Body of pancreas (tissue), 4 donors: ENCODE results near the gene FAU. TPM values are rescaled to one million over a fixed set of nuclear protein-coding genes. Genes with fewer than 3 reads are reported as not detected.
"Not testable (repeated sequence)": the region's sequence is repeated elsewhere in the genome, so short reads cannot be mapped to it uniquely, and the experiment has no call there.

Source experiments
- ATAC-seq: fragments of 150-250 bp; one replicate; pipeline ENCODE4 v1.9.1; 2016
- DNase-seq, 4 donors: peaks; one replicate each; pipeline ENCODE4 v3.0.0-alpha.2; 2019
- H3K27ac ChIP-seq, 4 donors: fragments of 200-600 bp; sonication (generic); 1 replicate in 3 of 4; 2 replicates in 1 of 4; pipeline versions ENCODE4 v1.5.1 to v1.6.1; 2016 to 2019; ENCODE audit warnings: mild to moderate bottlenecking in 1 of 4, mixed read lengths in 1 of 4, moderate library complexity in 1 of 4
- H3K27me3 ChIP-seq, 2 donors: fragments of 200-600 bp; sonication (generic); one replicate each; pipeline ENCODE4 v1.6.0; 2016; ENCODE audit warnings: mild to moderate bottlenecking in 1 of 2
- H3K36me3 ChIP-seq, 2 donors: fragments of 200-600 bp; sonication (generic); replicated peaks in 1 of 2; 2 replicates each; pipeline ENCODE4 v1.5.1; 2016; ENCODE audit warnings: low read depth in 2 of 2; ENCODE audit not compliant: insufficient read depth in 1 of 2
- H3K4me1 ChIP-seq: fragments of 200-600 bp; sonication (generic); one replicate; pipeline ENCODE4 v1.6.0; 2016
- H3K4me3 ChIP-seq, 2 donors: fragments of 200-600 bp; sonication (generic); 1 replicate in 1 of 2; 2 replicates in 1 of 2; pipeline ENCODE4 v1.5.1; 2016 to 2019
- H3K9me3 ChIP-seq, 3 donors: fragments of 200-600 bp; sonication (generic); 1 replicate in 2 of 3; 2 replicates in 1 of 3; pipeline ENCODE4 v1.5.1; 2016
- CTCF ChIP-seq, 7 experiments: fragments of 450-650 bp in 4 of 7; fragments of 200-600 bp in 3 of 7; sonication (generic) in 3 of 7; IDR thresholded peaks; one replicate each; pipeline ENCODE4 v1.5.1; 2016 to 2019; ENCODE audit warnings: antibody characterized with exemption in 7 of 7
- POLR2A ChIP-seq, 3 donors: fragments of 450-650 bp; IDR thresholded peaks; one replicate each; pipeline ENCODE4 v1.6.1; 2016; ENCODE audit warnings: antibody characterized with exemption in 3 of 3, mild to moderate bottlenecking in 2 of 3
- WGBS, 2 donors: methylation state at CpG; one replicate each; pipeline ENCODE4 v1.1.5; 2017; 5-methylcytosine and 5-hydroxymethylcytosine counted together
- intact Hi-C: fragments of 100-400 bp; cut with DNase I; formaldehyde crosslinking; loops from one replicate; pipeline ENCODE4 v1.15.1; 2023
- total RNA-seq, 2 donors: library from RNA; depleted of rRNA; stranded (reverse); fragments of >200 nt; gene quantifications; one replicate each; pipeline ENCODE4 v1.1.0, GENCODE V29; 2016

The FAU gene
- total RNA-seq, 2 donors from 2014 or later = 1,320 to 1,355 TPM

GRCh38 chr11:65150509-65151299, 28.8 kb upstream of the FAU start:
- DNase-seq (peak; percentile 90 to 98 (median 95)), ATAC-seq (peak; percentile 89)
- no peak overlapping the region for H3K4me3 ChIP-seq
- TF ChIP-seq POLR2A (IDR thresholded peaks at IDR 0.05) = peak in 2 of 3 donors; percentile 44 to 54
- TF ChIP-seq CTCF (IDR thresholded peaks at IDR 0.05) = peak in 2 of 7 experiments; percentile 8 to 27
- intact Hi-C loops = no loop called here
- no peaks in the 10 kb centered on the region for H3K27me3 ChIP-seq
- peak overlapping the region; percentile 82 to 93 (median 86) for H3K27ac ChIP-seq
- H3K4me1 ChIP-seq = peaks cover 37% of the 10 kb centered on the region
- H3K9me3 ChIP-seq = no peaks in the 10 kb centered on the region
- 22 to 38% methylated on average over 9 to 12 of the region's 12 CpGs for WGBS, 2 donors
- no peaks in the 10 kb centered on the region for H3K36me3 ChIP-seq

GRCh38 chr11:65150131-65150508, 28.2 kb upstream of the FAU start:
- H3K4me3 ChIP-seq, DNase-seq, H3K27me3 ChIP-seq, intact Hi-C loops, H3K36me3 ChIP-seq, ATAC-seq, H3K9me3 ChIP-seq: not testable (repeated sequence)
- peaks cover 43% of the 10 kb centered on the region for H3K4me1 ChIP-seq
- 73 to 85% methylated on average over 10 of the region's 10 CpGs for WGBS, 2 donors
- peak overlapping the region; percentile 32 to 91 (median 82) for H3K27ac ChIP-seq

- DNase-seq (no peak), ATAC-seq (no peak)
- WGBS, 2 donors = 81 to 100% methylated on average over 3 to 5 of the region's 5 CpGs
- Histone ChIP-seq H3K27me3 (no peaks in the 10 kb centered on the region), H3K9me3 (no peaks in the 10 kb centered on the region), H3K4me3 (no peak overlapping the region), H3K4me1 (peaks cover 43% of the 10 kb centered on the region), H3K27ac (no peak overlapping the region), H3K36me3 (no peaks in the 10 kb centered on the region)
- TF ChIP-seq CTCF (IDR thresholded peaks at IDR 0.05) = no peak
- TF ChIP-seq POLR2A (IDR thresholded peaks at IDR 0.05) = no peak
- intact Hi-C loops = no loop called here
Observed at GRCh38 chr11:65148657-65149056, 26.7 kb upstream of the FAU start.

GRCh38 chr11:65147352-65148075, 25.6 kb upstream of the FAU start:
- Histone ChIP-seq H3K9me3 (no peaks in the 10 kb centered on the region), H3K27ac (peak overlapping the region in 3 of 4 donors; percentile 50 to 75 (median 74)), H3K4me1 (peaks cover 43% of the 10 kb centered on the region), H3K36me3 (no peaks in the 10 kb centered on the region), H3K27me3 (no peaks in the 10 kb centered on the region), H3K4me3 (no peak overlapping the region)
- intact Hi-C loops = no loop called here
- no peak for TF ChIP-seq POLR2A (IDR thresholded peaks at IDR 0.05)
- DNase-seq (no peak), ATAC-seq (no peak)
- WGBS, 2 donors = 61 to 74% methylated on average over 2 of the region's 2 CpGs

- Histone ChIP-seq H3K4me1 (peaks cover 19% of the 10 kb centered on the region), H3K36me3 (no peaks in the 10 kb centered on the region), H3K9me3 (no peaks in the 10 kb centered on the region), H3K27ac (no peak overlapping the region), H3K27me3 (no peaks in the 10 kb centered on the region), H3K4me3 (no peak overlapping the region)
- TF ChIP-seq POLR2A (IDR thresholded peaks at IDR 0.05) = no peak
- no peak for TF ChIP-seq CTCF (IDR thresholded peaks at IDR 0.05)
- WGBS, 2 donors = 74 to 75% methylated on average over 7 of the region's 7 CpGs
- DNase-seq (no peak), ATAC-seq (no peak)
- intact Hi-C loops = no loop called here
Observed at GRCh38 chr11:65141896-65142494, 20.1 kb upstream of the FAU start.
